ENCODE results near the gene CPA4. TPM values are rescaled to one million over a fixed set of nuclear protein-coding genes. Genes with fewer than 3 reads are reported as not detected.

Gene CPA4
- total RNA-seq, 2 experiments from 2014 or later: not detected

DNA sequence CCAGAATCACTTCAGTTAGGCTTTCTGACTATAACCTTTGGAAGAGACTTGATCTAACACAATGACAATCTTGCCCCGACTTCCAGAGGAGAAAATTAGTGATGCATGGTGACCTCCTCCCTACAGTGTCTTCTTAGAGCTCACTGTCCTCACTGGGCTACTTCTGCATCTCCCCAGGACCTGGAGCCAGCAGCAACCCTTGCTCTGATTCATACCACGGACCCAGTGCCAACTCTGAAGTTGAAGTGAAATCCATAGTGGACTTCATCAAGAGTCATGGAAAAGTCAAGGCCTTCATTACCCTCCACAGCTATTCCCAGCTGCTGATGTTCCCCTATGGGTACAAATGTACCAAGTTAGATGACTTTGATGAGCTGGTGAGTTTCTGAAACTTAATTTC, 13.7 kb upstream of the CPA4 start:
- Mint-ChIP-seq H3K36me3 (no peaks in the 10 kb centered on the region), H3K27me3 (peaks cover 7% of the 10 kb centered on the region), H3K4me1 (peaks cover 12% of the 10 kb centered on the region), H3K27ac (no peak overlapping the region), H3K9me3 (ENCODE audit: low read depth) (no peaks in the 10 kb centered on the region), H3K4me3 (no peak overlapping the region)
- ATAC-seq (no peak), DNase-seq (no peak)
- CTCF ChIA-PET: no interaction called here

DNA sequence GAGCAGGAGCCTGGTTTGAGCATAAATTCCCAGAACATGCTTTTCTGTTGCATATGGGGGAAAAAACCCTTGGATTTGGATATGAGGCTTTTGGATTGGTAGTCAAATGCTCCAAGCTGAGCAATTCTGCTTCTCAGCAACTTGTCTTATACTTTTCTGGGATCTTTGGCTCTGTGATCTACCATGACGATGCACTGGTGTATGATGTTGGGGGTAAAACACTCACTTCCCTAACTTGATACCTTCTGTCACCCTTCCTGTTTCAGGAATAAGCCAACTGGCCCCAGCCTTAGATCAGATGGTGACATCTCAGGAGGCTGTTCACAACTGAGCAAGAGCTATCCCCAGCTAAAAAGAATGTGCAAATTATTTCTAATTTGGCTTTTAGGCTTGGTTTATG, 13.1 kb upstream of the CPA4 start:
- Mint-ChIP-seq H3K36me3 (no peaks in the 10 kb centered on the region), H3K4me1 (peaks cover 12% of the 10 kb centered on the region), H3K27ac (no peak overlapping the region), H3K9me3 (ENCODE audit: low read depth) (no peaks in the 10 kb centered on the region), H3K4me3 (no peak overlapping the region), H3K27me3 (peaks cover 4% of the 10 kb centered on the region)
- ATAC-seq (no peak), DNase-seq (no peak)
- CTCF ChIA-PET: no interaction called here

DNA sequence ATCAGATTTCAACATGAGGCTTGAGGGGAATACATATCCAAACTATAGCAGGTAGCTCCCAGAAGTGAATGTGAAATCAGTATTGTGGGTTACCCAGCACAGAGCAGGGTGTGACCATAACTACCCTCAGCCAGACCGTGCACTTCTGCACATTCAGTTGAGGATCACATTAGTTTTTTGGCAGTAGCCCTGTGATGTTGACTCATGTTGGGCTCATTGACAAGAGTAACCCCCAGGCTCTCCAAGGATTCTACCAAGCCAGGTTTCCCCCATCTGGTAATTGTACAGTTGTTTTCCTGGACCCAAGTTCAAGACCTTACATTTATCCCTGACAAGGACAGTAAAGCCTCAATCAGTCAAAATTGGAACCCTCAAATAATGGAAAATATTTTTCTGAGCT, 11.7 kb upstream of the CPA4 start:
- CTCF ChIA-PET: no interaction called here

DNA sequence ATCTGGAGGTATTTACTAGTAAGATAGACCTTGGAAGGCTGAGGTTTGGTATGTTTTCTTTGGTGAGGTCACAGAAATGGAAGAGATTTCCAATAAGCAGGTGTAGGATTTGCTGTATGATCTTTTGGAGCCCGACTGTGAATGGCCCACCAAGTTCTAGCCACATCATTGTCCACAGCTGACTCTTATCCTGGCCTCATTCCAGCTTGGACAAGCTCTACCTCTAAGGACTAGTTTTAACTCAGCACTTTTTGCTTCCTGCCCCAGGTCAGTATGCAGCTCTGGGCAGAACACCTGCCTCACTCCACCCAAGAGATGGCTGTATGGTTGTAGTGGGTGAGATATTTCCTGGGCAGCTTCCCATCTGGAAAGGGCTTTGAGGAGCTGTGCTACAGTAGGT, 6.1 kb upstream of the CPA4 start:
- ATAC-seq: no peak
- CTCF ChIA-PET: no interaction called here
- no peaks in the 10 kb centered on the region for H3K9me3 Mint-ChIP-seq (ENCODE audit: low read depth)
- no peaks in the 10 kb centered on the region for H3K4me1 Mint-ChIP-seq
- no peak overlapping the region for H3K27ac Mint-ChIP-seq
- H3K4me3 Mint-ChIP-seq: no peak overlapping the region
- H3K36me3 Mint-ChIP-seq: no peaks in the 10 kb centered on the region
- H3K27me3 Mint-ChIP-seq: no peaks in the 10 kb centered on the region
- DNase-seq: no peak

More for the DNA sequence above, 11.7 kb upstream of the CPA4 start:
- H3K27ac Mint-ChIP-seq: no peak overlapping the region
- H3K27me3 Mint-ChIP-seq: no peaks in the 10 kb centered on the region
- H3K9me3 Mint-ChIP-seq (ENCODE audit: low read depth): no peaks in the 10 kb centered on the region
- DNase-seq (no peak), ATAC-seq (no peak)
- no peak overlapping the region for H3K4me3 Mint-ChIP-seq
- no peaks in the 10 kb centered on the region for H3K36me3 Mint-ChIP-seq
- H3K4me1 Mint-ChIP-seq: peaks cover 12% of the 10 kb centered on the region

DNA sequence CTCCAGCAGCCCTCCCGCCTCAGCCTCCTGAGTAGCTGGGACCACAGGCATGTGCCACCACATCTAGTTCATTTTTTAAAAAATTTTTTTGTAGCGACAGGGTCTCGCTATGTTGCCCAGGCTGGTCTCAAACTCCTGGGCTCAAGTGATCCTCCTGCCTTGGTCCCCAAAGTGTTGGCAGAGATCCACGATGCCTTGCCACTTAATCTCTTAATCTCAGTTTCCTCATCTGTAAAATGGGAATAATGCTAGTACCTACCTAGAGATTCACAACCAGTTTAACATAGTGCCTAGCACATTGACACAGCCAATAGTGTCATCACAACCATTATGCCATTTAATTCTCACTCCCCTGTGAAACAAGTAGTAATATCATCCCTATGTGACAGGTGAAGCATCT, 4.8 kb upstream of the CPA4 start:
- no peaks in the 10 kb centered on the region for H3K4me1 Mint-ChIP-seq
- H3K36me3 Mint-ChIP-seq: no peaks in the 10 kb centered on the region
- no peak for DNase-seq
- H3K4me3 Mint-ChIP-seq: no peak overlapping the region
- H3K27me3 Mint-ChIP-seq: no peaks in the 10 kb centered on the region
- H3K27ac Mint-ChIP-seq: no peak overlapping the region
- ATAC-seq: no peak
- CTCF ChIA-PET: no interaction called here
- H3K9me3 Mint-ChIP-seq (ENCODE audit: low read depth): no peaks in the 10 kb centered on the region

DNA sequence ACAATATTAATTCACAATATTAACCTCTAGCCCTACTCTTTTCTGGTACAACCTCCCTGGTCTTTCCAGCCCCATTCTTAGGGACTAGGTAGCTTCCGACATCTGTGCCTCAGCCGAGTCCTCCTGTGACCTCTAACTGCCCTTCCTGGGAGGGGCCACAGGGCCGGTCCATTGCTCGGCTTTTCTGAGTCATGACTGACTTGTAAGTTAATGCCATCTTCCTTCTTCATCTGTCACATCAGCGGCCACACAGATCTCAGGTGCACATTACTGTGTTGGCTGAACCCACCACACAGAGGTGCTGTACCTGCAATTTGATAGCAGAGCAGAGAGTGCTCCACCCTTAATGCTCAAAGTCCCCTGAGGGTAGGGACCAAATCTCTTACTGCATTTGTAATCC, 4.1 kb upstream of the CPA4 start:
- ATAC-seq (no peak), DNase-seq (no peak)
- no peak overlapping the region for H3K27ac Mint-ChIP-seq

DNA sequence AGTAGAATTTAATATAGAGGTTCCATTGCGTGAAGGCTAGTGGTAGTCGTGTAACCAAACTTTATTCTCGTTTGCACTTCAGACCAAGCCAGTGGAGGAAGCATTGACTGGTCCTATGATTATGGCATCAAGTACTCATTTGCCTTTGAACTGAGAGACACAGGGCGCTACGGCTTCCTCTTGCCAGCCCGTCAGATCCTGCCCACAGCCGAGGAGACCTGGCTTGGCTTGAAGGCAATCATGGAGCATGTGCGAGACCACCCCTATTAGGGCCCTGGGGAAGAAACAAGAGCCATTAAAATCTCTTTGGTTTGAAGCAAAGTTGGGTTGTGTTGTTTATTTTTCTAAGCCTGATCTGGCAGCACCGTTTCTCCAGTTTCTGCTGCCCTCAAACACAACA, 3.5 kb upstream of the CPA4 start:
- Mint-ChIP-seq H3K4me3 (no peak overlapping the region), H3K27me3 (no peaks in the 10 kb centered on the region), H3K36me3 (no peaks in the 10 kb centered on the region), H3K4me1 (no peaks in the 10 kb centered on the region), H3K9me3 (ENCODE audit: low read depth) (peaks cover 2% of the 10 kb centered on the region), H3K27ac (no peak overlapping the region)
- DNase-seq: no peak
- CTCF ChIA-PET: no interaction called here
- ATAC-seq: no peak

More for the DNA sequence above, 4.1 kb upstream of the CPA4 start:
- CTCF ChIA-PET: no interaction called here
- H3K36me3 Mint-ChIP-seq: no peaks in the 10 kb centered on the region
- no peaks in the 10 kb centered on the region for H3K4me1 Mint-ChIP-seq
- H3K27me3 Mint-ChIP-seq: no peaks in the 10 kb centered on the region
- H3K4me3 Mint-ChIP-seq: no peak overlapping the region
- peaks cover 2% of the 10 kb centered on the region for H3K9me3 Mint-ChIP-seq (ENCODE audit: low read depth)

DNA sequence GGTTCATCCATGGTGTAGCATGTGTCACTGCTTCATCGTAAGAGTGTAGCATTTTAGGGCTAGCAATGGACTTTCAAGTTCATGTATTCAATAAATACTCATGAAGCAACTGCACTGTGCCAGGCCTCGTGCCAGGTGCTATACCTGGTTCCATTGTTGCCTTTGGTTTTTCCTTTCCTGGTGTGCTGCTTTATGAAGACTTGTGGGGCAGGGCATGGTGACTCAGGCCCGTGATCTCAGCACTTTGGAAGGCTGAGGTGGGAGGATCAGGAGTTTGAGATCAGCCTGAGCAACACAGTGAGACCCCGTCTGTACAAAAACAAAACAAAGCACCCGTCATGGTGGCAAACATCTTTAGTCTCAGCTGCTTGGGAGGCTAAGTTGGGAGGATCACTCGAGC, 2.2 kb upstream of the CPA4 start:
- no peak overlapping the region for H3K27ac Mint-ChIP-seq
- CTCF ChIA-PET: no interaction called here
- H3K4me1 Mint-ChIP-seq: no peaks in the 10 kb centered on the region
- peaks cover 3% of the 10 kb centered on the region for H3K27me3 Mint-ChIP-seq
- ATAC-seq: no peak
- H3K36me3 Mint-ChIP-seq: no peaks in the 10 kb centered on the region
- peaks cover 2% of the 10 kb centered on the region for H3K9me3 Mint-ChIP-seq (ENCODE audit: low read depth)
- no peak for DNase-seq
- H3K4me3 Mint-ChIP-seq: no peak overlapping the region

DNA sequence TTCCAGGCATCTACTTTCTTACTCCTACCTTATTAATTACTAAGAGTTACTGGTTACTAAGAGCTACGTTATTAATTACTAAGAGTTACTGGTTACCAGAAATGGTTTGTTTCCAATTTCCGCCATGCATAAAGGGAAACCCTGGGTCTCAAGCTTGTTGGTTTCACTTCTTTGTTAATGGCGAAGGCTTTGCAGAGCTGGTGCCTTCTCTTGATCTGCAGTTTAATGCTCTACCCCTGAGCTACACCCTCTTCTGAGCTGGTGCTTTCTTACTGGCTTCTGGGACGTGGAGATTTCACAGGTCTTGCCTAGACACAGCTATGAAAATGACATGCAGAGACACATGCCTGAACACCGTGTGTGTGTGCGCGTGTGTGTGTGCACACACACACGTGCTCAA, 560 bp downstream of the CPA4 start:
- peaks cover 2% of the 10 kb centered on the region for H3K9me3 Mint-ChIP-seq (ENCODE audit: low read depth)
- no peak overlapping the region for H3K4me3 Mint-ChIP-seq
- CTCF ChIA-PET: no interaction called here
- H3K4me1 Mint-ChIP-seq: no peaks in the 10 kb centered on the region
- DNase-seq (no peak), ATAC-seq (no peak)
- no peak overlapping the region for H3K27ac Mint-ChIP-seq
- H3K27me3 Mint-ChIP-seq: peaks cover 3% of the 10 kb centered on the region
- no peaks in the 10 kb centered on the region for H3K36me3 Mint-ChIP-seq

DNA sequence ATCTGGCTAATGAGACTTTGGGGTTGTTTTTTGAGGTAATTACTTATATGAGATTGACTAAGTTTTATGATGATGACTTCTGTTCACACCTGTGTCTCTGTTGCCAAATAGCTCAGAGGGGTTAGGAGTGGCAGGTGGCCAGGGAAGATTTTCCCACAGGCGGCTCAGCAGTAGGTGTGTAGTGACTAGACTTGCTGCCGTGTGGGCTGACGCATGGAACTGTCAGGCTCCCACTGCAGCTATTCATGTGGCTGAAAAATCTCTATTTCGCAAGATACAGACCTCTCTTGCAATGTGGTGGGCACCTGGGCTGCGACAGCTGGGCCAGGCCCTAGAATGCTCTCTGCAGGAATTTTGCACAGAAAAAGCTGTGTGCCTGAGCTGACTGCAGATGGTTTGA, 1.4 kb downstream of the CPA4 start:
- no peaks in the 10 kb centered on the region for H3K4me1 Mint-ChIP-seq
- DNase-seq (no peak), ATAC-seq (no peak)
- H3K27me3 Mint-ChIP-seq: peaks cover 3% of the 10 kb centered on the region
- no peak overlapping the region for H3K27ac Mint-ChIP-seq
- no peaks in the 10 kb centered on the region for H3K36me3 Mint-ChIP-seq
- CTCF ChIA-PET: no interaction called here
- no peak overlapping the region for H3K4me3 Mint-ChIP-seq
- H3K9me3 Mint-ChIP-seq (ENCODE audit: low read depth): peaks cover 2% of the 10 kb centered on the region

DNA sequence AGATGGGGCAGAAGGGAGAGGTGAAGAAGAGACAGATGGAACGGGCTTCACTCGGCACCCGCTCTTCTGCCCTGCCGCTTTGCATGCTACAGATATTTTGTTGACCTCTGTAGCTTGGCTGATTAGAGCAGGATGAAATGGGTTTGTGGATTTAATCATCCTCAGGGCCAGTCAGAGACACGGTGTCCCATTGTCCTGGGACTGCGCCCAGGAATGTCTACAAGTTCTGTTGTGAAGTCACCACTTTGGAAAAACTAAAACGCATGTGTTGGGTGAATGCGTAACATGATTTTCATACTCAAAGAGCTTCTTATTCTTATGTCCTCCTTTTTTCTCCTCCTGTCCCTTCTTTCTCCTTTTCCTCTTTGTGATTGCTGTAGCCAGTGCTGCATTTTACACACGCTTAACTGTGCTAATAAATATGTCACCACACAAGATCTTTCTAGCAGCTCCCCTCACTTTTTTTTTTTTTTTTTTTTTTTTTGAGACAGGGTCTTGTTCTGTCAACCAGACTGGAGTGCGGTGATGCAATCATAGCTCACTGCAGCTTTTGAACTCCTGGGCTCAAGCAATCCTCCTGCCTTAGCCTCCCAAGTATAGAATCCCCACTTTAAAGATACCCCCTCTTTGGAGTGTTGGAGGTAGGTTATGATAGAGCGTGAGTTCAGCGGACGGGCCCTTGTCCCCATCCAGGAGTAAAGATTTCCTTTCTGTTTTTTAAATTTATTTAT, 3.4 kb downstream of the CPA4 start:
- CTCF ChIA-PET: no interaction called here
- no peak overlapping the region for H3K27ac Mint-ChIP-seq
- no peak for ATAC-seq

DNA sequence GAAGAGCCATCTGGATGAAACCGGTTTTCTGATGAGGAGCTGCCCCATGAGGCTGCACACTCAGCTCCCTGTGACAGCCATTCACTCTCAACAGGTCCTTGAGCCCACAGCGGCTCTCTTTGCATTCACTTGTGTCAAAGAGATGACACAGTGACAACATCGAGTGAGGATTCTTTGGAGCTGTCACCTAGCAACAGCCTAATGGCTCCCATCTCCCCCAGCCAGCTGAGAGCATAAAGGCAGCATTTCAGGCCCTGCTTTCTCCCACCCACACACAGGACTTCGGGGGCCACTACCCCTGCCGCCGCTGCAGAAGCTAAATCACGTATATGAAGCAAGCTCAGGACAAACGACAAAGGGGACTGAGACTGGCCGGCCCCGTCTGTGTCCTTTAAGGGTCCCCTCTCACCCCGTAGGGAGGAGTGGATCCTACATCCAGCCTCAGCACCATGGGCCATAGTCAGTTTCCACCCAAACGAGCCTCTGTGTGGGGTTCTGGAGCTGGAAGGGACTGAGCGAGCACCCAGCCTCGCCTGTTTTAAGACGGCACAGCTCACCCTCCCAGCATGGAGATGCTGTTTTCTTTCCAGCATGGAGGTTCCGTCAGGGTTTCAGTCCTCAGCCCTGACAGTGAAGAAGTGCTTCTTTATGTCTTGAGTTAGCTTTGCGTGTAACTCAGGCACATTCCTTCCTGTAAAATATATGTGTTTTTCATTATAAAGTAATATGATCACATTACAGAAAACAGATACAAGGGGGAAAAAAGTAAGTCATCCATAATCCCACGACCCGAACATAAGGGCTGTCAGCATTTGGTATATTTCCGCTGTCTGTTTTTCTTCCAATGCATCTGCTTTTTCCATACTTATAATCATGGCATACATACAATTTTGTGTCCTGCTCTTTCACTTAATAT, 4.9 kb downstream of the CPA4 start:
- Mint-ChIP-seq H3K9me3 (ENCODE audit: low read depth) (peaks cover 2% of the 10 kb centered on the region), H3K27ac (no peak overlapping the region), H3K36me3 (no peaks in the 10 kb centered on the region), H3K4me3 (no peak overlapping the region), H3K4me1 (no peaks in the 10 kb centered on the region), H3K27me3 (peaks cover 9% of the 10 kb centered on the region)
- no peak for DNase-seq
- ATAC-seq: no peak
- CTCF ChIA-PET: interaction anchor here (0.8 kb wide), 1 partner anchor 251 kb away, joined by 3 read pairs; no protein-coding TSS in a partner anchor

More for the DNA sequence above, 3.4 kb downstream of the CPA4 start:
- no peaks in the 10 kb centered on the region for H3K4me1 Mint-ChIP-seq
- H3K4me3 Mint-ChIP-seq: no peak overlapping the region
- H3K27me3 Mint-ChIP-seq: peaks cover 3% of the 10 kb centered on the region
- peaks cover 2% of the 10 kb centered on the region for H3K9me3 Mint-ChIP-seq (ENCODE audit: low read depth)
- no peak for DNase-seq
- no peaks in the 10 kb centered on the region for H3K36me3 Mint-ChIP-seq

DNA sequence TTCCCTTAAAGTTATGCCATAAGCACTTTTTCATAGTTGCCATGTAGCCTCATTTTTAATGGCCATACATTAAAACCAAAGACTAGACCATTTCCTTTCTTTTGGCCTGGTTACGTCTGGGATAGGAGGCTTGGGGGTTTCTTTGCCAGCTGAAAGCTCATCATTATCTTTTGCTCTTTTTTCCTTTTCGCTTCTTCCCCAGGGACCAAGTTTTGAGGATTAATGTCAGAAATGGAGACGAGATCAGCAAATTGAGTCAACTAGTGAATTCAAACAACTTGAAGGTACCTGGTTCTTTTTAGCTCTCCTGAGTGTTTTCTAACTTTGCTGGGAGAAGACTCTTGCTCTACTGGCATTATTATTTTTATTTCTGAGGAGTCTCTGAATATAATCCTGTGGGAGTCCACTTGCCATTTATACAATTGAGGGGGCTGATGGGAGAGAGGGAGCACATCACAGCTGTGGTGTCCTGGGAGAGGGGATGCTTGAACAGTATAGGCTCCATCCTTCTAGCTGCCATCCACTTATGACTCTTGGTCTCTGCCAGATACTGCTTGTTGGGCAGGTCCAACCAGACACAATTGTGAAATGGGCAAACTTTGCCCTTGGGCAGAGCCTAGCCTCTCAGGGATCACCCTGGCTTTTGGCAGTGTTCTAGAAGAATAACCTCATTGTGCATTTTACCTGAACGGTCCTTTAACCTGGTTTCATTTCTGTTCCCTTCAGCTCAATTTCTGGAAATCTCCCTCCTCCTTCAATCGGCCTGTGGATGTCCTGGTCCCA, 5.8 kb downstream of the CPA4 start:
- DNase-seq (no peak), ATAC-seq (no peak)
- Mint-ChIP-seq H3K36me3 (no peaks in the 10 kb centered on the region), H3K27ac (no peak overlapping the region), H3K4me1 (peaks cover 1% of the 10 kb centered on the region), H3K4me3 (no peak overlapping the region), H3K9me3 (ENCODE audit: low read depth) (peaks cover under 1% of the 10 kb centered on the region), H3K27me3 (peaks cover 12% of the 10 kb centered on the region)
- CTCF ChIA-PET: no interaction called here
